ENCODE data around the gene ZFPM1.

Gene ZFPM1

GRCh38 chr16:88577166-88577565 is 124.1 kb downstream of the ZFPM1 start:
- DNase-seq: no peak

DNA sequence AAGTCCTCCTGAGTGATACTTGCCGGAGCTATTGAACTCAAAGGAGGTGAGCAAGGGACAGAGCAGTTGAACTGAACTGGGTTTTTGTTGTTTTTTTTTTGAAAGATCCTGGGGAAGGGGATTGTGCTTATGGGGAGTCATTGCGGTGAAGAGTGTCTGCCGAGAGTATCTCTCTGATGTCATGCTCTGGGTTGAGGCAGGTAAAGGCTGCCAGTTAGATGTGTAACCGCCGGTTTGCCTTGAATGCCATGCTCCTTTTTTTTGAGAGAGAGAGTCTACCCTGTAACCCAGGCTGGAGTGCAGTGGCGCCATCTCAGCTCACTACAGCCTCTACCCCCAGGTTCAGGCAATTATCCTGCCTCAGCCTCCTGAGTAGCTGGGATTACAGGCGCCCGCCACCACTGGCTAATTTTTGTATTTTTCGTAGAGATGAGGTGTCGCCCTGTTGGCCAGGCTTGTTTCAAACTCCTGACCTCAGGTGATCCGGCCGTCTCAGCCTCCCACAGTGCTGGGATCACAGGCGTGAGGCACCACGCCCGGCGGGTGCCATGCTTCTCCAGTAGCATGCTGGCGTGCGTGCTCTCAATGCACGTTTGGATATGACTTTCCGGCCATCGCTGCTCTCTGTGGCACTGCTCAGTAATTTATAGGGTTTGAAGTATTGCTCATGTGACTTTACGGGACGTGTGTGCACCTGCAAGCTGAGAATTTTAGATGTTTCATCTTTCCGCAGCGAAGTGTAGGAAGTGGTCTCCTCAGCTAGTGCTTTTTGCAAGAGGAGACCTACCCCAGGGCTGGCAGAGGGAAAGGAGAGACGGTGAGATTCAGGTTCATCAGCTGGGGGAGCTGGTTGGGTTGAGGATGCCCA is 125.6 kb downstream of the ZFPM1 start:
- DNase-seq: no peak

DNA sequence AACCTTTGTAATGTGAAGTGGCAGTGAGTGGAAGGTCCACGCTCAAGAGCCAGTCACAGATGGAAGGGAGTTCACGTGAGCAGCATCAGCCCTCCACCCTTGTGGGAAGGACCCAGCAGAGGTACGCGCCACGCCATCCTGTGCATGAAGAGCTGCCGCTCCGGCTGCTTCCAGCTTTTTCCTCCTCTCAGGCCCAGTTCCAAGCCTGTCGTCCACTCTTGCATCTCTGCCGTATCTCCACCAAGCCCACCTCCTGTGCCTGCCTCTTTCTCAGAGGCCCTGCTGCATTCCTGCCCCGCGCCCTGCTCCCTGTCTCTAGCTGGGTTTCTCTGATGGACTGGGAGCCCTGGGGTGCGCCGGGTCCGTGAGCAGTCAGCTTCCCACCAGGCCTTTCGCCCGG is 127.3 kb downstream of the ZFPM1 start:
- DNase-seq: no peak

GRCh38 chr16:88581033-88581432 is 128.0 kb downstream of the ZFPM1 start:
- no peak for DNase-seq

DNA sequence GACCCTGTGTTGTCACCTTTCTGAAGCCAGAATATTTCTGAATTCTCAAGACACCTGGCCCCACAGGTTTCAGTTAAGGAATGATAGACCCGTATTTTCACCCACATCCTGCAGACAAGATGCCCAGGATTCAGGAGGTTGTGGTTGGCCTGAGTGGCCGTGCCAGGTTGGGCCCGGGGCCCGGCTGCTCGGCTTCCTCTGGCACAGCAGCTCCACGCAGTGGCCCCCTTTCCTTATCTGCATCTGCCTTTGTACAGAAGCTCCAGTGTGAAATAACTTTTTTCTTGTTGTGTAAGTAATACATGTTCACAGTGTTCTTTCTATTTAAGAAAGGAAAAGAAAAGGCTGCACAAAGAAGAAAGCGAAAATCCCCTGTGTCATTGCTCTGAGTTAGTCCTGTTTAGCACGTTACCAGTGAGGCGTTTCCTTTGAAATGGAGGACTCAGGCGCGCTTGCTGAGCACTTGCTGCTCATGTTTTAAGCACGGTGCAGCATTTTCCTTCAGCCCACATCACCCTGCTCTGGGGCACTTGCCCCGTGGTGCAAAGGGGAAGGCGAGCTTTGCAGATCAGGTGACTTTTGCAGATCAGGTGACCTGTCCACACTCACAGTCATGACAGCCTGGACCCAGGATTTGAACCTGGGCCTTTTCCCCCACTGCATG is 130.0 kb downstream of the ZFPM1 start:
- DNase-seq: no peak

- DNase-seq: no peak
Observed at GRCh38 chr16:88584676-88585075, 131.6 kb downstream of the ZFPM1 start.

DNA sequence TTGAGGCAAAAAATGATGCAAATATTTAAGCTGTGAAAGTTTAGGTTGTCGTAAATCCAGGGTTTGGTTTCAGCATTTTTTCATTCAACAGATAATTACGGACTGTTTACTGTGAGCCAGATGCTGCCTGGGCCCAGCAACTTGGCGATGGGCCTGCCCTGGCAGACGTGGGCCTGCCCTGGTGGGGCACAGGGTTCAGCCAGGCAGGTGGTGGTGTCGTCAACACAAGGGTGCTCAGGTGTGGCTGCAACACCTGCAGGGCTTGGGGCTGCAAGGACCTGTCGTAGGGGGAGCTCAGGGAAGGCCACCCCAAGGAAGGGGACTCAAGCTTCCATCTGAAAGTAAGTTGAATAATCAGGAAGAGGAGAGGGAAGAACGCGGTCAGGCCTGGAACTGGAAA is 132.2 kb downstream of the ZFPM1 start:
- no peak for DNase-seq

GRCh38 chr16:88585927-88586581 is 133.0 kb downstream of the ZFPM1 start:
- DNase-seq: no peak

Measured in fibroblast of skin of right quadriceps (primary cell).